ENCODE measurements around the gene HTRA1.

- TF ChIP-seq POLR2AphosphoS5 (IDR thresholded peaks at IDR 0.05; ENCODE audit: low read depth, low read length) (no peak), TAF1 (IDR thresholded peaks at IDR 0.05; ENCODE audit: borderline replicate concordance, insufficient read depth, low read length) (no peak), SIN3A (IDR thresholded peaks at IDR 0.05; ENCODE audit: borderline replicate concordance, insufficient read depth, low read length) (no peak)
These were observed 29.7 kb downstream of the HTRA1 start for GRCh38 chr10:122490786-122491680.

Measured in PFSK-1 (cell line).